HG02973 (cell line): ENCODE data around the gene STUB1.

Experiments used
- ATAC-seq: cut with Tn5 transposase; IDR thresholded peaks from one replicate; pipeline ENCODE4 v1.9.1; 2021; ENCODE audit warnings: moderate library complexity; ENCODE audit not compliant: unreplicated experiment

Gene STUB1

DNA sequence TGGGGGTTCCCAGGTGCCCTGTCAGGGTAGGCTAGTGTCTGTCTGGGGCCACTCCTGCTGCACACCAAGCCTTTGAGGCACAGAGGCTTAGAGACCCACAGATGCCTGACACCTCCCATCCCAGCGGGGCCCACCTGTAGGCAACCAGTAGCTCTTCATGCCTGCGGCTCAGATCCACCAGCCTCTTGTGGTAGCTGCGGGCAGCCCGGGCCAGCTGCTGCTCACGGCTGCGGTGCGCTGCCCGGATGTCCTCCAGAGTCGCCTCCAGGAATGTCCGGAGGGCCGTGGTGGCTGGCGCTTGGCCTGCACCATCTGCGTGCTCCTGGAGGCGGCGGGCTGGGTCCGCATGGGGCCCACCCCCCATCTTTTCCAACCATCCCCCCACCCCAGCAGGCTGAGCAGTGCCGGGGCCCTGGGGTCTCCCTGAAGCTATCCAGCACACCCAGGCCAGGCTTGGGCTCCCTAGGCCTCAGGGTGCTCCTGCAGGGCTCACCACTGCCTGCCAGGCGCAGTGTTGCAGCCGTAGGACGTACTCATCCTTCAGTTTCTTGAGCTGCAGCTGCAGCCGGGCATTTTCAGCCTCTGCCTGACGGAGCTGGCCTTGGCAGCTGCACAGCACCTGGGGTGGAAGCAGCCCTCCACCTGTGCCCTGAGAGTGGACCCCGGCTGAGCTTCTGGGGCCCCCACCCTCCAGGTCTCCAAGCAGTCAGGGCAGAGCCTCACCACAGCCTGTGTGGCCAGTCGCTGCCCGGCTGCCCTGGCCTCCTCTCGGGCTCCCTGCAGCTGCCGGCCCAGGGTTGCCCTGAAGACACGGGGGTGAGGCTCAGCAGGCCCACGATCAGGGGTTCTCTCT is 44.2 kb downstream of the STUB1 start:
- no peak for ATAC-seq

DNA sequence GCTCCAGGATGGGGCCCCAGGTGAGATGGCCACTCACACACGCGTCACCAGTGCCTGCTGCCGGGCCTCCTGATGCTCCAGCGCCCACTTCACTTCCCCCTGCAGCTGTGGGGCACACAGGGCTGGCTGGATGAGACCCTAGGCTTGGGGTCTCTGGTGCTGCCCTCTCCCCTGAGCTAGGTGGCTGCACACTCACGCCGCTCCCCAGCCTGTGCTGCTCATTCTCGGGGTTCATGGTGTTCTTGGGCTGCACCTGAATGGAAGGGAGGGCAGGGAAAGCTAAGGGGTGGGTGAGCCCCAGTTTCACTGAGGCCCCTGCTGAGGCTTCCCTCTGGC is 44.8 kb downstream of the STUB1 start:
- ATAC-seq: no peak

- no peak for ATAC-seq
Measured at GRCh38 chr16:725463-726187, 45.4 kb downstream of the STUB1 start.

GRCh38 chr16:726188-726437 is 45.9 kb downstream of the STUB1 start:
- no peak for ATAC-seq

DNA sequence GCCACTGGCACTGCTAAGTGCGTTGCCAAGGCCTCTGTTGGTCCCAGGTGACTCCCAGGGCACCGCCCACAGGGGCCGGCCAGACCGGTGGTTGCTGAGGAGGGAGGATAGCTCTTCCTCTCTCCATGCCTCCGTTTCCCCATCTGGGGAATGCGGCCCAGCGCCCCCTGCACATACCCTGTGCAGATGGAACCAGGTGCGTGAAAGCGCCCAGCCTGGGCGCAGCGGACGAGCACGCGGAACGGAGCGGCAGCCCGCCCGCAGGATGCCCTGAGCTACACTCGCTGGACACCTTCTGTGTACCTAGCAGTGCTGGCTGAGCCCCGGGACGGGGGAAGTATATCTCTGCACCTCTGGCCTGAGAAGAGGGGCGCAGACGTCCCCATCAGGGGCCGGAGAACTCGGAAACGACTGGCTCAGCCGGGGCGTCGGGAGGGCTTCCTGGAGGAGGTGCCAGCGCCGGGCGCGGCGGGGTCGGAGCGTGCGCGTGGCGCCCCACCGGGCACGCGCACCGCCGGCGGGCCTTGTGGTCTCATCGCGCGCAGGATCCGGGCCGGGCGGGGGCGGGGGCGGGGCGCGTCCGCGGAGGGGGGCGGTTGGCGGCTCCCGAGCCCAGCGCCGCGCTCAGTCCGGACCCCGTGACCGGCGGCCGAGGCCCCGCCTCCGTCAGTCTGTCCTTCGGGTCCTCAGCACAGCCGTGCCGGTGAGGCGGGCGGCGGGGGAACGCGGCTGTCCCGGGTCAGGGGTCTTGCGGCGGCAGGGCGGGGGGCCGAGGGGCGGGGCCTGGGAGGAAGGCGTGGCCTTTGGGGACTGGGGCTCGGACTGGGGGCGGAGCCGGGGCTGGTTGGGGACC is 46.5 kb downstream of the STUB1 start, which contains the start of the genes CCDC78 and HAGHL:
Gene CCDC78, minus strand, starts transcription at position 6 of the 853 bp plus-strand sequence. CDS start 76 bp downstream, outside the sequence.
Gene HAGHL, plus strand, starts transcription at position 669 of the 853 bp plus-strand sequence. CDS start 404 bp downstream, outside the sequence.
- no peak for ATAC-seq

DNA sequence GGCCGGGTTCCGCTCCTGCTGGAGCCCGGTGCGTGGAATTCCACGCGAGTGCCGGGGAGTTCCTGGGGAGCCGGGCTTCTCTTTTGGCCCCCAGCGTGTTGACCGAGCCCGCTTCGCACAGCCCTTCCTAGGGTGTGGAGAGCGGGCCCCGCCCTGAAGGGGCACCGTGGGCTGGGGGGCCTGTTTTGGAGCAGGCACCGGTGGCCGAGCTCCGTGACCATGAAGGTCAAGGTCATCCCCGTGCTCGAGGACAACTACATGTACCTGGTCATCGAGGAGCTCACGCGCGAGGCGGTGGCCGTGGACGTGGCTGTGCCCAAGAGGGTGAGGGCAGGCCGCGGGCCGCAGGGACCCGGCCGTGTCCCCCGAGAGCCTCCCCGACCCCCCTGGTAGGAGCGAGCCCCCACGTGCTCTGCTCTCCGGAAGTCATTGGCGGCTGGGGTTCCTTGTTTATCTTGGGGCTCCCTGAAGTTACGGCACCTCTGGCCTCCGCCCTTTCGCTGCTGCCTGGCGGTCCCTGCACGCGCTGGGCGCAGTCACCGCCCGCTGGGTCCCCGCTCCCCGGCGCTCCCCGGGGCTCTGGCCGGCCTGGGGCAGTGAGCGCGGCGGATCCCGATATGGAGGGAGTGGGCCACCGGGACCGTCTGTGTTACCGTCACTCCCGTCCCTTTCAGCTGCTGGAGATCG is 47.2 kb downstream of the STUB1 start:
- ATAC-seq: no peak

- ATAC-seq: no peak
Measured at GRCh38 chr16:728131-728889, 48.1 kb downstream of the STUB1 start.

- no peak for ATAC-seq
Measured at GRCh38 chr16:728890-729744, 48.9 kb downstream of the STUB1 start.

DNA sequence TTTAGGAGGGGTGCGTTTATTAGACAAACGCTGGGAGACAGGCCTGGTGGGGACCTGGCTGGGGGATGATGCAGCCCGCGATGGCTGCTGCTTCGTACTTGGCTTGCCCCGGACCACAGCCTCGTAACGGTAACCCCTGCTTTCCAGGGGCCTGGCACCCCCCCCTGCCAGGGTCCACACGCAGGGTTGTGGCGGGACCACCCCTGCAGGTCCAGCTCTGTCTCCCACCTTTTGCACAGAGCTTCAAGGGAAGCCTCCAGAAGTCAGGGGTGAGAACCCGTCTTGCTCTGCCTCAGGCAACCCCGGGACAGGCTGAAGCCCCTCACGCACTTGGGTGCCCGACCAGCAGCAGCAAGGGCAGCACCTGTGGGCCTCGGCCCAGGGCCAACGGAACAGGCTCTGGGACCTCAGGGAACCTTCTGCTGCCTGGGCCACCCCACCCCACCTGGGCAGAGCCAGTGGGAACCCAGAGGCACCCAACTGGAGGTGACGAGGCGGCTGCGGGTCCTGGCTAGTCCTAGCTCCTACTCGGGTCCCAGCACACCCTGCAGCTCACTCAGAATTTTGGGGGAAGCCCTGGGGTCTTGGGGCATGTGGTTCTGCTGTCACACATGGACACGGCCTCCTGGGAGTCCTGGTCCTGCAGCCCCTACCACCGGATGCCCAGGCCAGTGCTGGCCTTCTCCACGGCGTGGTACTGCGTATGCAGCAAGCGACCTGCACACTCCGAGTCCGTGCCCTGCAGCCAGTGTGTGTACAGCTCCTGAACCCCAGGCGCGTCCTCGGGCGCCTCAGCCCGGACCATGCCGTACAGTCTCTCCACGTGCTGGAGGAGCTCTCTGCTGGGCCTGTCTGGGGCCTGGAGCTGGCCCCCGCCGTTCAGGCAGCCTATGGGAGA is 49.8 kb downstream of the STUB1 start:
- no peak for ATAC-seq

DNA sequence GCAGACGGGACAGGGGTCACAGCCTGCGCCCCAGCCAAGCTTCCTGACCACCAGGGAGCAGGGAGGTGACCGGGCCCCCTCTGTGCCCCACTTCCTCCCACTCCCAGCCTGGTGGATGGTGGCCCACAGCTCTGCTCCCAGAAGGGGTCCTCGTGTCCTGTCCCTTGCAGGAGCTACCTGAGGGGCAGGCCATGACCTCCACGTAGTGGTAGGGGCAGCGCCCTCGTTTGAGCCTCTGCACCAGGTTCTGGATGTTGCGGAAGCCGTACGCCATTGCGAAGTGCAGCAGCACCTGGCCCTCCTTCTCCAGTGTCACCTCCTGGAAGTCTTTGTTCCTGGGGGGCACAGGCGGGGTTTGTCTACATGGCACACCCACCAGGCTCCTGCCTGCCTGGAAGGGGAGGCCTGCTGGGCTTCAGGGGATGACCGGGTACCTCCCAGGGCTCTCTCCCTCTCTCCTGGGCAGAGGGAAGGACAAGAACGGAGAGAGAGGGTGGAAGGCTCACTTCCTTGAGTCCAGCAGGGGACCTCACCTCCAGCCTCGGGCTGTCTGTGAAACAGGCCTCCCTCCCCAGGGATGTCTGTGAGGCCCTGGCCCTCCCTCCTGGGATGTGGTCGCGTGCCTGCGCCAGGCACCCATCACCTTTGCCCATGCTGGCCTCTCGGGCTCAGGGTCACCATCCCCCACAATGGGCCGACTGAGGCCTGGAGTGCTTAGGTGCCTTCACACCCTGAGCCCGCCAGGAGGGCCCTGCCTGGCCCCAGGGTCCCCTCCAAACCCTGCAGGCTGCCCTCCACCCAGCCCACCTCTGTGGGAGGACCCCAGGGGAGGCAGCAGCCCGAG is 50.7 kb downstream of the STUB1 start:
- ATAC-seq: no peak

DNA sequence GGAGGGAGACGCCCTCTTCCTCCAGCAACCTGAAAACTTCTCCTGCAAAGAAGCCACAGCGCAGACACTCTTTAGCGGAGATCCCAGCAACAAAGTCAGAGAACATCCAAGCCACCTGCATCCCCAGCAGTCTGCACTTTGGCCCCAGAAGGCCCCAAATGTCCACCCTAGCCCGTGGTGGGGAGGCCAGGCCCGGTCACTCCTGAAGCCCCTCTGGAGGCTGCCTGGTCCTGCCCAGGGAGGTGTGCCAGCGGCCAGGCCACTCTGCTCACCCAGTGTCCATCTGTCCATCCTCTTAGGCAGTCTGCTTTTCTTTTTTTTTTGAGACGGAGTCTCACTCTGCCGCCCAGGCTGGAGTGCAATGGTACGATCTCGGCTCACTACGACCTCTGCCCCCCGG is 52.1 kb downstream of the STUB1 start:
- ATAC-seq: no peak
